Lower lobe of right lung (tissue), 2 donors: ENCODE measurements around the gene PRKAR2A. TPM values are rescaled to one million over a fixed set of nuclear protein-coding genes. Genes with fewer than 3 reads are reported as not detected.
"Not testable (repeated sequence)": the region's sequence is repeated elsewhere in the genome, so short reads cannot be mapped to it uniquely, and the experiment has no call there.

Experiments used
- ATAC-seq, 2 donors: fragments of 200-7000 bp; cut with Tn5 transposase; one replicate each; pipeline ENCODE4 v1.9.1; 2020 to 2022; ENCODE audit warnings: mild to moderate bottlenecking in 2 of 2, moderate library complexity in 2 of 2
- DNase-seq: peaks from one replicate; pipeline ENCODE4 v3.0.0-alpha.2; 2020
- H3K27ac ChIP-seq: fragments of 200-600 bp; one replicate; pipeline ENCODE4 v1.8.0; 2022
- H3K27me3 ChIP-seq: fragments of 200-600 bp; one replicate; pipeline ENCODE4 v1.8.0; 2022; ENCODE audit warnings: low read depth
- H3K36me3 ChIP-seq: fragments of 200-600 bp; one replicate; pipeline ENCODE4 v1.8.0; 2022; ENCODE audit warnings: mild to moderate bottlenecking
- H3K4me1 ChIP-seq: fragments of 200-600 bp; one replicate; pipeline ENCODE4 v1.8.0; 2022
- H3K4me3 ChIP-seq: fragments of 200-600 bp; one replicate; pipeline ENCODE4 v1.8.0; 2022; ENCODE audit warnings: mild to moderate bottlenecking
- H3K9me3 ChIP-seq: fragments of 200-600 bp; one replicate; pipeline ENCODE4 v1.8.0; 2022
- CTCF ChIP-seq: fragments of 200-600 bp; IDR thresholded peaks from one replicate; pipeline ENCODE4 v1.8.0; 2022; ENCODE audit warnings: antibody characterized with exemption, mild to moderate bottlenecking
- intact Hi-C: fragments of 100-400 bp; cut with DNase I; formaldehyde crosslinking; loops from one replicate; pipeline ENCODE4 v1.11.0; 2022
- total RNA-seq: library from RNA; stranded (reverse); fragmentation: NEBNext Ultra II Directional; extraction: Animal tissue kit (Norgen Biotek cat#: 25700); gene quantifications from one replicate; pipeline ENCODE4 v1.2.1, GENCODE V29; 2021
- donor health status: DM: no; HTN: yes; CAD: no; lungs with severe emphysema.

PRKAR2A gene
- total RNA-seq, 1 donor from 2014 or later = 45.5 TPM

GRCh38 chr3:48750856-48751255 lies 96.8 kb downstream of the PRKAR2A start:
- intact Hi-C loops = no loop called here
- Histone ChIP-seq H3K4me1 (peaks cover 19% of the 10 kb centered on the region), H3K9me3 (no peaks in the 10 kb centered on the region), H3K27me3 (no peaks in the 10 kb centered on the region), H3K4me3 (no peak overlapping the region), H3K36me3 (peaks cover 79% of the 10 kb centered on the region), H3K27ac (no peak overlapping the region)
- no peak for TF ChIP-seq CTCF
- ATAC-seq = no peak
- DNase-seq = no peak

GRCh38 chr3:48748754-48749153 lies 98.9 kb downstream of the PRKAR2A start:
- intact Hi-C loops = no loop called here
- Histone ChIP-seq H3K4me3 (no peak overlapping the region), H3K4me1 (peaks cover 19% of the 10 kb centered on the region), H3K9me3 (no peaks in the 10 kb centered on the region), H3K36me3 (peaks cover 66% of the 10 kb centered on the region), H3K27me3 (no peaks in the 10 kb centered on the region), H3K27ac (no peak overlapping the region)
- DNase-seq (no peak), ATAC-seq (peak; percentile 72 to 76)
- TF ChIP-seq CTCF = no peak

- ATAC-seq = no peak
Measured at GRCh38 chr3:48747706-48748105, 100.0 kb downstream of the PRKAR2A start.

GRCh38 chr3:48747015-48747615 lies 100.6 kb downstream of the PRKAR2A start:
- no peak for ATAC-seq

More at GRCh38 chr3:48747706-48748105, 100.0 kb downstream of the PRKAR2A start:
- TF ChIP-seq CTCF = no peak
- H3K4me3 ChIP-seq = no peak overlapping the region
- H3K4me1 ChIP-seq = peaks cover 19% of the 10 kb centered on the region
- H3K27ac ChIP-seq = no peak overlapping the region
- H3K9me3 ChIP-seq = no peaks in the 10 kb centered on the region
- H3K36me3 ChIP-seq = peaks cover 66% of the 10 kb centered on the region
- no peak for DNase-seq
- intact Hi-C loops = no loop called here
- no peaks in the 10 kb centered on the region for H3K27me3 ChIP-seq

GRCh38 chr3:48743773-48744172 lies 103.9 kb downstream of the PRKAR2A start:
- ATAC-seq (no peak), DNase-seq (no peak)
- Histone ChIP-seq H3K27ac (no peak overlapping the region), H3K4me1 (peaks cover 46% of the 10 kb centered on the region), H3K9me3 (no peaks in the 10 kb centered on the region), H3K36me3 (peaks cover 28% of the 10 kb centered on the region), H3K4me3 (no peak overlapping the region), H3K27me3 (no peaks in the 10 kb centered on the region)
- intact Hi-C loops = no loop called here
- TF ChIP-seq CTCF = no peak

More at GRCh38 chr3:48747015-48747615, 100.6 kb downstream of the PRKAR2A start:
- intact Hi-C loops = no loop called here
- no peak for DNase-seq
- H3K4me1 ChIP-seq = peaks cover 19% of the 10 kb centered on the region
- H3K4me3 ChIP-seq = no peak overlapping the region
- H3K9me3 ChIP-seq = no peaks in the 10 kb centered on the region
- no peak for TF ChIP-seq CTCF
- peaks cover 62% of the 10 kb centered on the region for H3K36me3 ChIP-seq
- H3K27me3 ChIP-seq = no peaks in the 10 kb centered on the region
- H3K27ac ChIP-seq = no peak overlapping the region

- peaks cover 47% of the 10 kb centered on the region for H3K4me1 ChIP-seq
- ATAC-seq, H3K4me3 ChIP-seq, DNase-seq, H3K9me3 ChIP-seq, H3K27ac ChIP-seq, H3K36me3 ChIP-seq, intact Hi-C loops, H3K27me3 ChIP-seq: not testable (repeated sequence)
Measured at GRCh38 chr3:48741226-48741625, 106.4 kb downstream of the PRKAR2A start.
